Urinary bladder (tissue), 4 donors: ENCODE results near the gene TSPAN16. TPM values are rescaled to one million over a fixed set of nuclear protein-coding genes. Genes with fewer than 3 reads are reported as not detected.

Experiments used
- DNase-seq: peaks from one replicate; pipeline ENCODE4 v3.0.0-alpha.2; 2015; ENCODE audit errors: extremely low spot score
- H3K27ac ChIP-seq: one replicate; pipeline ENCODE4 v1.5.1; 2013; ENCODE audit warnings: low read depth, mild to moderate bottlenecking, moderate library complexity
- H3K36me3 ChIP-seq: one replicate; pipeline ENCODE4 v1.6.1; 2013; ENCODE audit warnings: mild to moderate bottlenecking, moderate library complexity; ENCODE audit not compliant: insufficient read depth
- H3K4me1 ChIP-seq: one replicate; pipeline ENCODE4 v1.6.1; 2013; ENCODE audit warnings: mild to moderate bottlenecking, moderate library complexity; ENCODE audit not compliant: insufficient read depth
- H3K4me3 ChIP-seq: one replicate; pipeline ENCODE4 v1.5.1; 2013; ENCODE audit warnings: low read depth, low read length
- WGBS: extraction: QIAGEN DNeasy Blood & Tissue Kit; methylation state at CpG from one replicate; pipeline ENCODE4 v1.1.7; 2013; 5-methylcytosine and 5-hydroxymethylcytosine counted together
- polyA plus RNA-seq: library from polyadenylated mRNA; stranded (reverse); fragments of 200-250 nt; gene quantifications from one replicate; pipeline ENCODE4 v1.2.3, GENCODE V29; 2013
- total RNA-seq: library from RNA; depleted of rRNA; stranded (reverse); fragments of >200 nt; gene quantifications from one replicate; pipeline ENCODE4 v1.2.3, GENCODE V29; 2014
- donor health status: healthy with polysubstance abuse.
- donor health status: healthy.

The TSPAN16 gene
- total and polyA plus RNA-seq, 2 donors: not detected

GRCh38 chr19:11279505-11280236 lies 16.3 kb upstream of the TSPAN16 start:
- no peak overlapping the region for H3K27ac ChIP-seq
- H3K4me1 ChIP-seq: no peaks in the 10 kb centered on the region

GRCh38 chr19:11281356-11282049 lies 14.5 kb upstream of the TSPAN16 start:
- DNase-seq: no peak
- WGBS: 41% methylated on average over 11 of the region's 11 CpGs
- Histone ChIP-seq H3K4me3 (no peak overlapping the region), H3K36me3 (no peaks in the 10 kb centered on the region), H3K27ac (no peak overlapping the region), H3K4me1 (no peaks in the 10 kb centered on the region)

More at GRCh38 chr19:11279505-11280236, 16.3 kb upstream of the TSPAN16 start:
- DNase-seq: no peak
- Histone ChIP-seq H3K4me3 (no peak overlapping the region), H3K36me3 (no peaks in the 10 kb centered on the region)
- 85% methylated on average over 5 of the region's 5 CpGs for WGBS

- Histone ChIP-seq H3K4me3 (no peak overlapping the region), H3K4me1 (no peaks in the 10 kb centered on the region), H3K36me3 (no peaks in the 10 kb centered on the region), H3K27ac (no peak overlapping the region)
- WGBS: 54% methylated on average over 6 of the region's 6 CpGs
- no peak for DNase-seq
These were observed 11.4 kb upstream of the TSPAN16 start for GRCh38 chr19:11284515-11284914.

- DNase-seq: no peak
- Histone ChIP-seq H3K4me3 (no peak overlapping the region), H3K36me3 (no peaks in the 10 kb centered on the region), H3K27ac (no peak overlapping the region), H3K4me1 (no peaks in the 10 kb centered on the region)
- 53% methylated on average over 6 of the region's 6 CpGs for whole genome bisulfite sequencing
These were observed 9.5 kb upstream of the TSPAN16 start for GRCh38 chr19:11286312-11286974.

GRCh38 chr19:11288349-11288748 lies 7.6 kb upstream of the TSPAN16 start:
- WGBS: 84% methylated on average over 7 of the region's 7 CpGs
- no peaks in the 10 kb centered on the region for H3K4me1 ChIP-seq
- H3K4me3 ChIP-seq: no peak overlapping the region
- no peak for DNase-seq
- H3K27ac ChIP-seq: no peak overlapping the region
- no peaks in the 10 kb centered on the region for H3K36me3 ChIP-seq

GRCh38 chr19:11290256-11290655 lies 5.7 kb upstream of the TSPAN16 start:
- no peak for DNase-seq
- Histone ChIP-seq H3K27ac (no peak overlapping the region), H3K4me1 (no peaks in the 10 kb centered on the region), H3K36me3 (no peaks in the 10 kb centered on the region), H3K4me3 (no peak overlapping the region)
- 66% methylated on average over 4 of the region's 4 CpGs for WGBS

GRCh38 chr19:11291415-11291814 lies 4.5 kb upstream of the TSPAN16 start:
- Histone ChIP-seq H3K36me3 (no peaks in the 10 kb centered on the region), H3K4me1 (no peaks in the 10 kb centered on the region), H3K27ac (no peak overlapping the region), H3K4me3 (no peak overlapping the region)
- 93% methylated on average over 7 of the region's 7 CpGs for WGBS
- no peak for DNase-seq

- H3K4me3 ChIP-seq: no peak overlapping the region
- no peaks in the 10 kb centered on the region for H3K4me1 ChIP-seq
- 72% methylated on average over 1 of the region's 1 CpG for WGBS
- H3K27ac ChIP-seq: no peak overlapping the region
- no peaks in the 10 kb centered on the region for H3K36me3 ChIP-seq
- no peak for DNase-seq
These were observed 4.0 kb upstream of the TSPAN16 start for GRCh38 chr19:11291991-11292390.

GRCh38 chr19:11293433-11294389 lies 2.2 kb upstream of the TSPAN16 start:
- Histone ChIP-seq H3K36me3 (no peaks in the 10 kb centered on the region), H3K4me1 (no peaks in the 10 kb centered on the region), H3K27ac (peak overlapping the region; percentile 67), H3K4me3 (no peak overlapping the region)
- peak; percentile 80 for DNase-seq
- WGBS: 4% methylated on average over 41 of the region's 41 CpGs

GRCh38 chr19:11295180-11295579 lies 780 bp upstream of the TSPAN16 start:
- WGBS: 90% methylated on average over 4 of the region's 4 CpGs
- no peaks in the 10 kb centered on the region for H3K36me3 ChIP-seq
- no peak overlapping the region for H3K27ac ChIP-seq
- no peaks in the 10 kb centered on the region for H3K4me1 ChIP-seq
- no peak overlapping the region for H3K4me3 ChIP-seq
- DNase-seq: no peak

- WGBS: 46% methylated on average over 7 of the region's 7 CpGs
- no peak overlapping the region for H3K4me3 ChIP-seq
- no peak overlapping the region for H3K27ac ChIP-seq
- no peak for DNase-seq
- no peaks in the 10 kb centered on the region for H3K4me1 ChIP-seq
- H3K36me3 ChIP-seq: no peaks in the 10 kb centered on the region
These were observed 304 bp downstream of the TSPAN16 start for GRCh38 chr19:11296264-11296663.

GRCh38 chr19:11299946-11300810 lies 4.2 kb downstream of the TSPAN16 start:
- H3K4me3 ChIP-seq: no peak overlapping the region
- H3K27ac ChIP-seq: no peak overlapping the region
- no peaks in the 10 kb centered on the region for H3K36me3 ChIP-seq
- no peaks in the 10 kb centered on the region for H3K4me1 ChIP-seq
- 73% methylated on average over 8 of the region's 8 CpGs for WGBS
- no peak for DNase-seq
